M059J (cell line): ENCODE results near the gene RECQL. TPM values are rescaled to one million over a fixed set of nuclear protein-coding genes. Genes with fewer than 3 reads are reported as not detected.

ENCODE experiments used
- DNase-seq: peaks from one replicate; pipeline ENCODE4 v3.0.0-alpha.2; 2012; ENCODE audit warnings: low read depth
- total RNA-seq: library from RNA; depleted of rRNA; stranded (reverse); fragments of >200 nt; shearing (Covaris generic); gene quantifications from 2 replicates; pipeline ENCODE4 v1.2.3, GENCODE V29; 2014; rRNA removed

The RECQL gene
- total RNA-seq = 71.3 and 92.2 TPM in 2 replicates

- peak; percentile 98 for DNase-seq
Observed at GRCh38 chr12:21501258-21502163, at the start of gene RECQL, which contains the start of gene GOLT1B. TSS of gene RECQL (minus strand) at chr12:21501635. CDS start at chr12:21499570, 2,065 bp downstream. TSS of gene GOLT1B (plus strand) at chr12:21501789. CDS start at chr12:21501924, 135 bp downstream.

- DNase-seq = no peak
Observed at GRCh38 chr12:21547437-21547836, 46.0 kb upstream of the RECQL start.

- no peak for DNase-seq
Observed at GRCh38 chr12:21546716-21547115, 45.3 kb upstream of the RECQL start.

GRCh38 chr12:21545557-21545956, 44.1 kb upstream of the RECQL start:
- no peak for DNase-seq

- no peak for DNase-seq
Observed at GRCh38 chr12:21543151-21543550, 41.7 kb upstream of the RECQL start.

GRCh38 chr12:21542403-21542802, 41.0 kb upstream of the RECQL start:
- DNase-seq = no peak

- DNase-seq = no peak
Observed at GRCh38 chr12:21541773-21542172, 40.3 kb upstream of the RECQL start.

GRCh38 chr12:21539797-21540196, 38.4 kb upstream of the RECQL start:
- no peak for DNase-seq

- peak; percentile 42 for DNase-seq
Observed at GRCh38 chr12:21538061-21538653, 36.7 kb upstream of the RECQL start.

- no peak for DNase-seq
Observed at GRCh38 chr12:21529456-21529855, 28.0 kb upstream of the RECQL start.

GRCh38 chr12:21528953-21529352, 27.5 kb upstream of the RECQL start:
- peak; percentile 5 for DNase-seq

- peak; percentile 71 for DNase-seq
Observed at GRCh38 chr12:21527451-21528180, 26.2 kb upstream of the RECQL start.

GRCh38 chr12:21526721-21527345, 25.4 kb upstream of the RECQL start:
- no peak for DNase-seq

- peak; percentile 24 for DNase-seq
Observed at GRCh38 chr12:21526053-21526452, 24.6 kb upstream of the RECQL start, which contains the start of gene SPX. TSS of gene SPX (plus strand) at chr12:21526296. CDS start at chr12:21526473, 177 bp downstream.

- DNase-seq = no peak
Observed at GRCh38 chr12:21523148-21523547, 21.7 kb upstream of the RECQL start.

- DNase-seq = no peak
Observed at GRCh38 chr12:21521541-21521940, 20.1 kb upstream of the RECQL start.

- DNase-seq = no peak
Observed at GRCh38 chr12:21518451-21518850, 17.0 kb upstream of the RECQL start.

- no peak for DNase-seq
Observed at GRCh38 chr12:21516281-21516680, 14.8 kb upstream of the RECQL start.

- no peak for DNase-seq
Observed at GRCh38 chr12:21509768-21510167, 8.3 kb upstream of the RECQL start.

GRCh38 chr12:21507849-21508248, 6.4 kb upstream of the RECQL start:
- DNase-seq = no peak

GRCh38 chr12:21505888-21506287, 4.5 kb upstream of the RECQL start:
- no peak for DNase-seq

GRCh38 chr12:21502872-21503271, 1.4 kb upstream of the RECQL start:
- DNase-seq = no peak
